ENCODE data around the gene MOBP. TPM values are rescaled to one million over a fixed set of nuclear protein-coding genes. Genes with fewer than 3 reads are reported as not detected.

The MOBP gene
- total and polyA plus RNA-seq, 7 donors: 0.01 to 0.09 TPM; not detected in 5

DNA sequence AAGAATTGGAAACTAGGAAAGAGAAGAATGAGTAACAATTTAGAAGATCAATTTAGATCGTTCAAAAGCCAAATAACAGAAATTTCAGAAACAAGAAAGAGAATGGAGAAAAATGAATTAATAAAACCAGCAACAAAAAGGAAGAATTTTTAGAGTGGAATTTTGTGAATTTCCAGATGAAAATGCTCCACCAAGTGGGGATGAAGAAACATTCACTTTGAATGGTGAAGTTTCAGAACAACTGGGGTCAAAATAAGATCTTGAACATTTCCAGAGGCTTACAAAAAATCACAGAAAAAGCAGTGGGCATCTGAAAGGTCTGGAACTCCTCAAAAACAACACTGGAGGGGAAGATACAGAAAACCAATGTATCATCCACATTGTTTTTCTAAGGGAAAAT lies 4.2 kb upstream of the MOBP start:
- DNase-seq (no peak), ATAC-seq (no peak)
- 0 to 40% (median 3%) methylated on average over 1 of the region's 1 CpG for WGBS, 3 donors
- no peaks in the 10 kb centered on the region for H3K36me3 ChIP-seq (ENCODE audit: insufficient read depth in 1 of 2, low read depth in 1 of 2)
- no peak overlapping the region for H3K27ac ChIP-seq
- intact Hi-C loops (cut with DNase I): no loop called here
- no peaks in the 10 kb centered on the region for H3K4me1 ChIP-seq
- H3K4me3 ChIP-seq: no peak overlapping the region
- TF ChIP-seq, protein P1, sequence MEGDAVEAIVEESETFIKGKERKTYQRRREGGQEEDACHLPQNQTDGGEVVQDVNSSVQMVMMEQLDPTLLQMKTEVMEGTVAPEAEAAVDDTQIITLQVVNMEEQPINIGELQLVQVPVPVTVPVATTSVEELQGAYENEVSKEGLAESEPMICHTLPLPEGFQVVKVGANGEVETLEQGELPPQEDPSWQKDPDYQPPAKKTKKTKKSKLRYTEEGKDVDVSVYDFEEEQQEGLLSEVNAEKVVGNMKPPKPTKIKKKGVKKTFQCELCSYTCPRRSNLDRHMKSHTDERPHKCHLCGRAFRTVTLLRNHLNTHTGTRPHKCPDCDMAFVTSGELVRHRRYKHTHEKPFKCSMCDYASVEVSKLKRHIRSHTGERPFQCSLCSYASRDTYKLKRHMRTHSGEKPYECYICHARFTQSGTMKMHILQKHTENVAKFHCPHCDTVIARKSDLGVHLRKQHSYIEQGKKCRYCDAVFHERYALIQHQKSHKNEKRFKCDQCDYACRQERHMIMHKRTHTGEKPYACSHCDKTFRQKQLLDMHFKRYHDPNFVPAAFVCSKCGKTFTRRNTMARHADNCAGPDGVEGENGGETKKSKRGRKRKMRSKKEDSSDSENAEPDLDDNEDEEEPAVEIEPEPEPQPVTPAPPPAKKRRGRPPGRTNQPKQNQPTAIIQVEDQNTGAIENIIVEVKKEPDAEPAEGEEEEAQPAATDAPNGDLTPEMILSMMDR (IDR thresholded peaks at IDR 0.05): no peak
- peaks cover 0 to 4% (median 0%) of the 10 kb centered on the region in 3 donors for H3K27me3 ChIP-seq (ENCODE audit: insufficient read depth in 3 of 3, low read length in 2 of 3)
- no peaks in the 10 kb centered on the region for H3K9me3 ChIP-seq

DNA sequence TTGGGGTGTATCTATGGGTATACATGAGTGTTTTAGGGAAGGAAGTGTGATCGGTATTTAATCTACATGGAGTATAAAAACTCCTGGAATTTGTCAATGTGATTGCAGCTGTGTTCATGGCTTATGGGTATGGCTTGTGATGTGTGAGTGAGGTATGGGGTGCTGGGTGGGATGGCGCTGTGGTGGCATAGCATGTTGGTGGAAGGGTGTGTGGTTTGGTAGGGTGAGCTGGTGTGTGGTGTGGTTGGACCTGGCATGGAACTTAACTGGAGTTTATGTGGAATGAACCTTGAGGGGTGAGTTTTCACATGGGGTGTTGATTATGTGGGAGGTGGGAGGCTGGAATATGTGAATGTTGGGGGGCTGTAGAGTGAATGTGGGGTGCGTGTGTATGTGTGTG lies 492 bp upstream of the MOBP start:
- DNase-seq (no peak), ATAC-seq (no peak)
- Histone ChIP-seq H3K9me3 (no peaks in the 10 kb centered on the region), H3K36me3 (ENCODE audit: insufficient read depth in 1 of 2, low read depth in 1 of 2) (no peaks in the 10 kb centered on the region), H3K27me3 (ENCODE audit: insufficient read depth in 3 of 3, low read length in 2 of 3) (peaks cover 0 to 4% (median 0%) of the 10 kb centered on the region in 3 donors), H3K4me3 (no peak overlapping the region), H3K27ac (no peak overlapping the region), H3K4me1 (no peaks in the 10 kb centered on the region)
- intact Hi-C loops (cut with DNase I): no loop called here
- 83 to 90% (median 90%) methylated on average over 3 of the region's 3 CpGs for WGBS, 3 donors
- TF ChIP-seq, protein P1 (IDR thresholded peaks at IDR 0.05): no peak

DNA sequence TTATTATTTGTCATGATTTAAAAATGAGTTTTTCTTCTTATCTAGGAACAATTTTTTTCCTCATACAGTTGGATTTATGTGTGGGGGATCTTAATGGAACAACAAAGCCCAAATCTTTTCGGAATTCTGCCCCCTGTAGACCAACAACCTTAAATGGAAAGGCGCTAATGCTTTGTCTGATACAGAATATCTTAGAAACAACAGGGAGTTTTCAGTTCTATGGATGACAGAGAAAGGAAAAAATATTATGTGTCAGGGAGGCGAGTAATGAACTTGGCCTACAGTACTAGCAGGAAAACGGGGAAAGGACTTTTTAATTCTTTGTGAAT lies 592 bp downstream of the MOBP start:
- Histone ChIP-seq H3K4me1 (no peaks in the 10 kb centered on the region), H3K4me3 (no peak overlapping the region), H3K9me3 (no peaks in the 10 kb centered on the region), H3K36me3 (ENCODE audit: insufficient read depth in 1 of 2, low read depth in 1 of 2) (no peaks in the 10 kb centered on the region), H3K27ac (no peak overlapping the region), H3K27me3 (ENCODE audit: insufficient read depth in 3 of 3, low read length in 2 of 3) (peaks cover 0 to 4% (median 0%) of the 10 kb centered on the region in 3 donors)
- ATAC-seq (no peak), DNase-seq (no peak)
- intact Hi-C loops (cut with DNase I): no loop called here
- 58 to 65% (median 61%) methylated on average over 4 of the region's 4 CpGs for WGBS, 3 donors
- TF ChIP-seq, protein P1 (IDR thresholded peaks at IDR 0.05): no peak

- 90 to 97% (median 92%) methylated on average over 1 of the region's 1 CpG for WGBS, 3 donors
- H3K27ac ChIP-seq: no peak overlapping the region
- no peaks in the 10 kb centered on the region for H3K36me3 ChIP-seq (ENCODE audit: insufficient read depth in 1 of 2, low read depth in 1 of 2)
- no peak overlapping the region for H3K4me3 ChIP-seq
- peaks cover 0 to 11% (median 0%) of the 10 kb centered on the region in 3 donors for H3K27me3 ChIP-seq (ENCODE audit: insufficient read depth in 3 of 3, low read length in 2 of 3)
- TF ChIP-seq, protein P1 (IDR thresholded peaks at IDR 0.05): no peak
- DNase-seq (no peak), ATAC-seq (no peak)
- intact Hi-C loops (cut with DNase I): no loop called here
- no peaks in the 10 kb centered on the region for H3K9me3 ChIP-seq
- H3K4me1 ChIP-seq: no peaks in the 10 kb centered on the region
Observed at GRCh38 chr3:39469258-39469657, 1.8 kb downstream of the MOBP start.

DNA sequence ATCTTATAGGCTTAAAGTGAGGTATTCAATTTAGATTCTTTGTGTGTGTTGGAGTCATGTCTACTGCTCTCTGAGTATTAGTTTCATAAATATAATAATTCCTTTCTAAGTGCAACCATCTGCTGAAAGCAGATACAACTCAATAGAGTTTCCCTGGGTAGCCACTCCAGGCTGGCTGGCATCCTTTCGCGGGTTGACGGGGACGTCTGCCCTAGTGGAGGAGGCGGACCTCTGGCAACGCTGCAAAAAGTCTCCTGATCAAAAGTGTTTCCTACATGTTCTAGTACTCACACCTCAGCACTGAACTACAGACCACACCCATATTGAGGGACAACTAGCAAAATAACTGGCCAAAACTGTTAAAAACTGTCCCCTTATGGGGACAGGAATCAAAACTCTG lies 2.5 kb downstream of the MOBP start:
- intact Hi-C loops (cut with DNase I): no loop called here
- WGBS, 3 donors: 56 to 63% (median 61%) methylated on average over 6 of the region's 6 CpGs
- ATAC-seq (no peak), DNase-seq (no peak)
- Histone ChIP-seq H3K9me3 (no peaks in the 10 kb centered on the region), H3K4me1 (no peaks in the 10 kb centered on the region), H3K36me3 (ENCODE audit: insufficient read depth in 1 of 2, low read depth in 1 of 2) (no peaks in the 10 kb centered on the region), H3K27ac (no peak overlapping the region), H3K4me3 (no peak overlapping the region), H3K27me3 (ENCODE audit: insufficient read depth in 3 of 3, low read length in 2 of 3) (peaks cover 0 to 11% (median 0%) of the 10 kb centered on the region in 3 donors)
- TF ChIP-seq, protein P1 (IDR thresholded peaks at IDR 0.05): no peak
